Esophagus mucosa (tissue), 1 donor: ENCODE results near the gene SF3A1. TPM values are rescaled to one million over a fixed set of nuclear protein-coding genes. Genes with fewer than 3 reads are reported as not detected.
"Not testable (repeated sequence)": the region's sequence is repeated elsewhere in the genome, so short reads cannot be mapped to it uniquely, and the experiment has no call there.

ENCODE experiments used
- ATAC-seq: fragments of 200-7000 bp; cut with Tn5 transposase; one replicate; pipeline ENCODE4 v1.9.1; 2020
- total RNA-seq: library from RNA; stranded (reverse); gene quantifications from one replicate; pipeline ENCODE4 v1.2.4, GENCODE V29; 2023
- donor health status: DM: yes; HTN: yes; CAD: no.

The SF3A1 gene
- total RNA-seq, 1 donor from 2014 or later: 111 TPM

DNA sequence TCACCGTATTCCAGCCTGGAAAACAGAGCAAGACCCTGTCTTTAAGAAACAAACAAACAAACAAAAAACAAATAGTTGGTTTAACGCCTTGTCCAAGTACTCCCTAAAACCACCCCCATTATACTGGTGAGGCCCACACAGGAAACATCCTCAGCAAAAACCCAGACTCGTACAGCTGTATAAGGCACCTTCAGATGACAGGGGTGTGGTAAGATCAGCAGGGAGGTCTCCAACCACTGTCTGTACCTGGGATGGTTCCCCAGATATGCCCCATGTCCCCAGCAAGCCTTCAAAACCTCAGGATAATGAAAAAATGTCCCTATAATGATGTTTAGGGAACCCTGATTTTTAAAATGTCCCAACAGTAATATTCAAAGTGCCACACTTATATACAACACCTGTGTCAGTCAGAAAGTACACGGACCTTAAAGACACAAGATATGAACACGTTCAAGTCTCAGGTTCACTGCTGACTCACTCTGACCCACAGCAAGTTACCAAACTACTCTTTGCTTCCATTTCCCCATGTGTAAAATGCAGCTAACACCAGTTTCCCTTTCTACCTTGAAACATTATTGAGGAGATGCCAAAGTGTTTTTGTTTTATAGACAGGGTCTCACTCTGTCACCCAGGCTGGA, 9.3 kb downstream of the SF3A1 start:
- peak; percentile 34 for ATAC-seq

DNA sequence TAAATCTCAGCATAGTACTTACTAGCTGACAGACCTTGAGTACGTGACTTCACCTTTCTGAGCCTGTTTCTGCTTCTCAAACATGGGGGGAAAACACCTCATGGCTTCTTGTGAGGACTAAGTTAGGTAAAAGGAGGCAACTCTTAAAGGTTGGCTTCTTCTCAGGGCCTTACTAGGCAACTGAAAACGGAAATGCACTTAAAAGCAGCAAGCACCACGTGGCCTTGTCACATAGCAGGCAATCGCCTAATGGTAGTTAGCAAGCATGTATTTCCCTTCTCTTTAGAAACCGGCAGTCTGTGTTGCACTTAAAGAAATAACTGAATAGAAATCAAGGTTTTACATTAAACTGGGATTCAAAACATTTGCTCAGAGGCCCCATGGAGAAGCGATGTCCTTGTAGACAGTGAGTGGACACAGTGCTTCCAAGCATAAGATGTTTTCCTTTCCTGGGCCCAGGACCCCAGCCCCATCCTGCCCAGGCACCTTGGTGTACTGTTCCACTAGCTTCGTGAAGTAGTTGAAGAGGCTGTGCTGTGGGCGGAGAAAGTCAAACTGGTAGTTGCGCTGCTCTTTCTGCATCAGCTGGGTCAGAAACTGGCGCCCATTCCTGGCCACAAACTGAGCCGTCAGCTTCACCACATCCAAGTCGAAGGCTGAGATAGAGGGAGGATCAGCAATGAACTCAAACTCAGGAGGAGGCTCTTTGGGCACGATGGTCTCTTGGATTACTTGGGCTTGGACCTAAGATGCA, 12.1 kb downstream of the SF3A1 start:
- no peak for ATAC-seq

DNA sequence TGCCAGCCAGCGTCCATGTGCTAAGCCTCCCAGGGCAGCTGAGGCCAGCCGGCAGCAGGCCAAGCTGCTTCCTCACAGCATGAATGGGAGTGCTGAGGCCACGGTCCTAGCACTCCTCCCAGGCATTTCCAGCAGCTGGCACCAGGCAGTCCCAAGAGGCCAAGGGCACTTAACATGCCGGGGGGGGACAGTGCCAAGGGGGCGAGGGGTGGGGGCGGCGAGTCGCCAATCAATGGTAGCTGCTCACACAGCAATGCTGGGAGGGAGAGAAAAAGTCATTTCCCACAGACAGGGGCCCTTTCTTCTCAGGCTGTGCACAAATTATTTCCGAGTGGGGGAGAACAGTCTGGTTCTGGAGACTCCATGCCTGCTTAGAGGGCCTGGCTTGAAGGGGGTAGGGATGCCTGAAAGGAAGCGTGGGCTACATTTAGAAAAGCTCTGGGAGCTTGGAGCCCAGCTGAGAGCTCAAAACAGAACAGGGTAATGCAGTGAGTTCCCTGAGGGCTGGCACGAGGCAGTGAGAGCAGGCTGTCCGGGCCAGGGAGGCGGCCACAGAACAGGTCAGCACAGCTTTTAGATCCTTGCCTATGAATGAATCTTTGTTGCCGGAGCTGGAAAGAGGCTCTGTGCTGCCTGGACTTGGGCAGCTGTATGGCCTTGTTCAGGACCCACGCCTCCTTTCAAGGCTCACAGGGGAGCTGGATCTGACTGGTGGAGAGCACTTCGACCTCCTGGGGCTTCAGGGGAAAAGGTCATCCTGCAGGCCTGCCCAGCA, 15.6 kb downstream of the SF3A1 start:
- peak; percentile 32 for ATAC-seq

DNA sequence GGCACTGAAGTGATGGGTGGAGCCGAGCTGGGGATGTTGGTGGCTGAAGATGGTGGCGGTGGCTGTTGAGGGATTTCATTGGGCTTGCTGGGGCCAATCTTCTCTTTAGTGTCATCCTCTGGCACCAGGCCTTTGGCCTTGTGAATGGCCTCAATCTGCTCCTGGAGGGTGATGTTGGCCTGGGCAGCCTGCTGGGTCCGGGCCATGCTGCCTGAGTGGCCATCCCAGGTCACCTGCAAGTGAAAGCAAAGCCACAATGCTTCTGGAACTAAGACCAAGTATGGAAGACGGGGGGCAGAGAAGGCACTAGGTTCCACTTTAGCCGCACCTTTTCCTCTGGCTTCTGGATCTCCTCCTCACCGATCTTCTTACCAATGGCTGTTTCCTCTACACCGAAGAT, 17.9 kb downstream of the SF3A1 start:
- ATAC-seq: no peak

DNA sequence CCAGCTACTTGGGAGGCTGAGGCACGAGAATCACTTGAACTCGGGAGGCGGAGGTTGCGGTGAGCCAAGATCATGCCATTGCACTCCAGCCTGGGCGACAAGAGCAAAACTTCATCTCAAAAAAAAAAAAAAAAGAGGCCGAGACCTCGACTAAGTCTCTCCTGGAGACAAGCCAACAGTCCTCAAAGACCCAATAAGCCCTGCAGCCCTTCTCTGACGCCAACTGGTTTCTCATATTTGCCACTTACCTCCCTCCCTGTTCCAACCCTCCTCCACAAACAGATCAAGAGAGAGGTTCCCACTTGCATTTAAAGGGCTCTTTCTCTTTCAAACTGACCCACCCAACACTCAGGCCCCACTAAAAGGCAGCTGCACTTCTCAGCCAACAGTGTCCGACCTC, 18.4 kb downstream of the SF3A1 start:
- not testable (repeated sequence) for ATAC-seq

DNA sequence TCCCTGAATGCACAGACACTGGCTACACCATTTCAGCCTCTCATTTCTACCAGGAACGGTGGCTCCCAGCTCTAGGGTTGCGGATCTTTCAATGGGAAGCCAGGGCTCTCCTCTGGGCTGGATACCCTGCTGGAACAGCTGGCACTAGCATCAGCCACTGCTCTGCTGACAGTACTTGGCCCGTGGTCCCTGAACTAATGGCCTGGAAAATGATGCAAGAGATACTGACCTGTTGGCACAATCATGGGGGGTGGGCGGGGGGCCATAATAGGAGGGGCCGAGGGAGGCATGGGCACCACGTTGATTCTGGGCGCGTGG, 19.3 kb downstream of the SF3A1 start:
- no peak for ATAC-seq

DNA sequence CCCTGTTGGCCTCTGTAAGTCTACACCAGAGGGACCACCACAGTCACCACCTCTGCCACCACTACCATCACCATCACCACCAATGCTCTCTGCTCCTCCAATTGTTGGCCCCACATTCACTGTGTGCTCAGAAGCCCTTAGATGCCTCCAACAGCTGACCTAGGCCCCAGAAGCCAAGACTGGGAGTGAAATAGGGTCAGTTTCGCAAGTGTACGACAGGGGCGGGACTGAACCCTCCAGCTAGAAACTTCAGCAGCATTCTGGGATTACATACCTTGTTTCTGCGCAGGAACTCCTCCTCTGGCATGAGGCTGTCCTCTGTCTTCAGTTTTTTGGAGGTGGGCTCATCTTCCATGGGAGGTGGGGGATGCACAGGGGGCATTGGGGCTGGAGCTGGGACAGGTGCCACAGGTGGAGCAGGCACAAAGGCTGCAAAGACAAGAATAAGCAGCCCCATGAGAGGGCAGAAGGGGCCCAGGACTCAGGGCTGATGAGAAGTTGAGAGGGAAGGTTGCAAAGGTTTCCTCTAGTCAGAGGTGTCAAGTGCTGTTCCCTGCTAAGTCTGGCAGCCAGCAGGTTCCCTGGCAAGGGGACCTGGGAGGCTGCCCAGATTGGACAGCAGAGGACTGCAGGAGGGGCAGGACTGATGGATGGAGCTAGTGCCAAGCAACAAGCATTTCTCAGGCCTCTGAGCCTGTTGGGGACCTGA, 19.8 kb downstream of the SF3A1 start:
- ATAC-seq: no peak

DNA sequence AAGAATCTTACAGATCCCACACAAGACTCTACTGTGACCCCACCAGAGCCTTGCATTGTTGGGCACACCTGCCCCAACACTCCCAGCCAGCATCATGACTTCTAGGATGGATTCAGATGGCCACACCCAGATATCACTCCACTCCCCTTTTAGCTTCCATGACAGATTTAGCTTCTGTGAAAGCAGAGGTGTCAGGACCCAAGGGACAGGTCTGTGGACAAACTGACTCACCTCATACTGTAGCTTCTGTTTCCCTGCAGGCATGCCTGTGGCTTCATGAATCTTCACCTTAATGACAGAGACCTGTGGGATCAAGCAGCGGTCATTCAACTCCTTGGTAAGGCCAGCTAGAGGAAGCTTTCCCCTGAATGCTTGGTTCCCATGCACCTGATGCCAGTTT, 21.5 kb downstream of the SF3A1 start:
- ATAC-seq: no peak

DNA sequence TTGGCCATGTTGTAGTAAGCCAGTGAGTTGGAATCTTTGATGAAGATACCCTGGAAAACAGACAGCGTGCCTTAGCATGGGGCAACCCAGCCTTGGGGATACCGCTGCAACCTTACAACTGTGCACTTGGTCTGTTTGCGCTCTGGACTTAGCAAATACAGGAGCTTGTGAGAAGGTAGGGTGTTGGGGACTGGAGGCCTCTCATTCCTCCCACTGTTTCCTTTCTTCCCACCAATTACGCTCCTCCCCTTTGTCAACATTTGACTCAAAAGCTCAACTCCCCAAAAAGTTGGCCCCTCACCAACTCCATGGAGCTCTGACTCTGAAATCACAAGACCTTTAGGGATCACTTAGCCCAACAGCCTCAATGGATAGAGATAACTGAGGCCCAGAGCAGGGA, 22.0 kb downstream of the SF3A1 start:
- ATAC-seq: no peak

DNA sequence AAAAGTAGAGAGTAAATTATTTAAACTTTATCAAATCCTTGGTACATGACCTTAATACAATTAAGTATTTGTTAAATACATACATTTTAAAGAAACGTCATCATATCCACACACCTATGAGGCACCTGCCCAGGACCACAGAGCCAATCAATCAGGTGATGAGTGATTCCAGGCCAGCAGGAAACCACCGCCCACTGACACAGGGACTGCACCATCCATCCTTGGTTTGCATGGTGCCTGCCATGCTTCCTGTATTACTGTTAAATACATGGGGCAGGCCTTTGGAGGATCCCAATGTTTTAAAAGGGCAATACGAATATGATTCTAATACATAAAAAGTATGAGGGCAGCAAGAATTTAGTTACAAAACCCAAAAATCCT, 23.0 kb downstream of the SF3A1 start:
- ATAC-seq: no peak

DNA sequence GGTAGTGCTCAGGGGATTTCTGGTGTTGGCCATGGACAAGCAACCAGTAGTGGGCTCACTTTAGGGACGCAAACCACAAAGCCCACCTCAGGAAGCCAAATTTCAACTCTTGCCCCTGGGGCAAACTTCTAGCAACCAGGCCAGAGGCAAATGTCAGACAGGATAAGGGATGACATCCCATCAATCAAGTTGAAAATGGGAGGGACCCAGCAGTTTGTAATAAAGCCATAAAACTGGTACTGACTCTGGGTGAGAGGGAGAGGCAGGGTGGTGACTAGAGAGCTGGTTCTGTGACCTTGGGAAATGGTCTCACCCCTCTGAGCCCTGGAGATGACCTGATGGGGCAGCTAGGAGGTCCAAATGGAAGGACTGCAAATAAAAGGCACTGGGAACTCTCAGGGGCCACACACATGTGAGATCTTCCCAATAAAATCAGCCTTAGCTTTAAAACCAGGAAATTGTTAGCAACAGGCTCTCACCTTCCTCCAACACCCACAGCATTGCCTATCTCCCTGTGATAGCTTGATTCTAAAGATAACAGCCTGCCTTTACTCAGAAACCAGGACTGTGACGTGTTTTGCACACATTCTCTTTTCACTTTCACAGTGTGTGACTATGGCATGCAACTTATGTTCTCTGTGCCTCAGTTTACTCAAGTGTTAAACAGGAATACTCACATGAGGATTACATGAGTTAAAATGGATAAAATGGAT, 23.5 kb downstream of the SF3A1 start:
- no peak for ATAC-seq

DNA sequence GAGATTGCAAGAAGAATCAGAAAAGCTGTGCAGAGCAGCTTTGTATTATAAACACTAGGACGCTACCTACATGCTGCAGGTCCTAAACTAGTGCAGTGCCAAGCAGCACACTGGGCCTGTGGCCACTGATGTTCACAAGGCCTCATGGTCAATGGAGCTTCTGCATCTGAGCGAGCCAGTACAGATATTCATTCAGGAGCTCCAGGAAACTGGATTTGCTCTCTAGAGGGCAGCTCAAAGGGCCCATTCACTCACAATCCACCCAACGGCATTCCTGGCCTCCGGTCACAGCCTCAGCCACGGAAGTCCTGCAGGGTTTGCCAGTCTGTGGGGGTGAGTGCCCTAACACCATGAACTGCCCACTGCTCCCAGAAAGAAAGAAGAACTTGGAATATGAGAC, 24.1 kb downstream of the SF3A1 start:
- ATAC-seq: no peak

DNA sequence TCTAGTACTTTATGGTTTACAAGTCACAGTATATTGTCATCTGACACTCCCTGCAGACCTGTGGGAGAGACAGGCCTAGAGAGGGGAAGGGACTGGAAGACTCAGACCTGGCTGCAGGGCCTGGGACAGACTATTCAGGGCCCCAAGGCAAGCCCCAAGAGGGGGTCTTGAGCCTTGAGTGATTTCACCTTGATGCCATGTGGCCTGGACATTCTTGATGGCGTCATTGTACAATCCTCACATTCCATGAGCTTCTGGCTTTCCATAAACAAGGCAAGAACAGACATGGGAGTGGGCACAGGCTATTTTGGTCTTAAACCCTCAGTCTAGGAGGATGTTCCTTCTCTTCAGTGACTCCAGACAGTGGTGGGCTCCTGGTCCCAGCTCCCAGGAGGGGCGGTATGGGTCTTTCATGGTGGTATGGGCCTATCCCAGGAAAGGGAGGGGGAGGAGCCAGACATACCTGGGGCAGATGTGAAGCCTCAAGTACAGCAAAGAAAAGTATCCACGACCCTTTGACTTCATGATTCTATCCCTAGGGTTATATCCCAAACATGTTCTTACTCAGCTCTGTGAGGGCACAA, 28.1 kb downstream of the SF3A1 start:
- ATAC-seq: no peak

DNA sequence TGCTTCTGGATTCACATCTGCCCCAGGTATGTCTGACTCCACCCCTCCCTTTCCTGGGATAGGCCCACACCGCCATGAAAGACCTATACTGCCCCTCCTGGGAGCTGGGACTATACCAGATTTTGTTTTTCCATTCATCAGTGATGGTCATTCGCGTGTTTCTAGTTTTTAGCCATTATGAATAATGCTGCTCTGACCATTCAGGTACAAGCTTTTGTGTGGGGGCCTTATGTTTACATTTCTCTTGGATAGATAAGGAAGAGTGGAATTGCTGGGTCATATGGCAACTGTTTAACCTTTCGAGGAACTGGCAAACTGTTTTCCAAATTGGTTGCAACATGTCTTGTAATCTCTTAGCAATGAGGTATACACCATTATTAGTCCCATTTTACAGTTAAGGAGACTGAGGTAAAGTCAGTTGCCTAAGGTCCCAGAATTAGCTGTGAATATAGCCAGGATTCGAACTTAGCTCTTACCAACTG, 28.8 kb downstream of the SF3A1 start:
- no peak for ATAC-seq

DNA sequence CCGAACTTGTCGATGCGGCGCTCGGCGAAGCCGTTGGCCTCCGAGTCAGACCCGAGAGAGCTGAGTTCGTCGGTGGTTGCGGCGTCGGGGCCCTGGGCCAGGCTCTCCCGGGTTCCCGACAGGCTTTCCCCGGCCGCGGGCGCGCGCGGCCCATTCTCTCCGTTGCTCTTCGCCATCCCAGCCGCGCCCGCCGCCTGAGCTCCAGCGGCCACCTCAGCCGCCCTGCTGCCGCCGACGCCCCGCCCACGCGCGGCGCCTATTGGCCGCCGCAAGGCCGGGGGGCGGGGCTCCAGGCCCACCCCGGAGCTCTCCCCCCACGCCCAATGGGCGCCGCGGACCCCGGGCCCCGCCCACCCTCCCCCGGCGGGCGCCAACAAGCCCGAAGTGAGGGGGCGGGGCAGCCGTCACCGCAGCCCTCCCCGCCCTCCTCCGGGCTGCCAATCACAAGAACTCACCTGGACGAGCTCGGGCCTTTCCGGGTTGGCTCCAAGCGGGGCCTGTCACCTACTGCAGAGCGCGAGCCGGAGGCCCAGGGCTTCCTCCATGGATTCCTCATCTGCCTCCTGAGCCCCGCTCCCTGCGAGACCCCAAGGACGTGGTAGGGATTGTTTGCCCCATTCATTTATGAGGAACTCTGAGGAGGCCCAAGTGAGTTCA, 29.9 kb downstream of the SF3A1 start, which contains the start of gene TBC1D10A:
TBC1D10A (minus strand) TSS at position 236 of the 657 bp plus-strand sequence; CDS start at position 176, 60 bp downstream.
- peak; percentile 93 for ATAC-seq

DNA sequence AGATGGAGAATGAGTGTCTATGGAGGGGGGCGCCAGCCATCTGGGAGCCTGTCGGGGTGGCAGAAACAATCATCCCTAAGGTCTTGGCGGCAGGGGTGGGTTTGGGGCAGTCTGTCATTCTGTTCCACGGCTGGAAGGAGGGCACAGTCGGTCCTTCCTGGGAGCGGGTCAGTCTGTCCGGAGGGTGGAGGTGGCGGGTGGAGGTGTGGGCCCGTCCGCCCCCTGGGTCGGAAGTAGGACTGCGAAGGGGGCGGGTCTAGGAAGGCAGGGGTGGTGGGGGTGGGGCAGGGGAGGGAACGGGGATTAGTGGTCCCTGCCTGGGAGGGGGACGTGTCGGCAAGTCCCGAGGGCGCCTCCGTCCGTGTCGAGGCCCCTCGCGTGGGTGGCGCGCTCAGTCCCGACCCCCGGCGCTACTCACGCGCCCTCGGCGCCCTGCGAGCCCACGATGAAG, 30.4 kb downstream of the SF3A1 start:
- peak; percentile 40 for ATAC-seq

DNA sequence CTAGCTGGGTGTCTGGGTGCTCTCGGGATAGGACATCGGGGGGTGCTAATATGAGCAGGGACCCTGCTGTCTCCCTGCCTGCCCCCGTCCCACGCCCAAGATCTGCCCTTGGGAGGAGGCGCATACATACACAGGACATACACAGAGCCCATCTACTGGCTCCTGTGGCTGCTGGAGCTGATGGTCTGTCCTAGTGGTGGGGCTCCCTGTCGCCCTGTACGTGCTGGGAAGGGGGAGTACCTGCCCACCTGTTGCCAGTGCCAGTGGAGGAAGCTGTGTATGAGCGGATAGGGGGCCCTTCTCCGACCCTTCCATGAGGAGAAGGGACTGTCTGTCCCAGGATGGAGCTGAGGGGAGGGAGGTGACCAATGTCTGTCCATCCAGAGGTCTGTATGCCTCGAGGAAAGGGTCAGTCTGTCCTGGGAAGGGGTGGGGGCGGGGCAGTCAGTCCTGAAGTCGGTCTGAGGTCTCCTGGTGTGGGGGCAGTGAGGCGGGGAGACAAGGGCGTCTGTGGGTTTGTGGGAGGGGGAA, 30.9 kb downstream of the SF3A1 start:
- ATAC-seq: no peak

DNA sequence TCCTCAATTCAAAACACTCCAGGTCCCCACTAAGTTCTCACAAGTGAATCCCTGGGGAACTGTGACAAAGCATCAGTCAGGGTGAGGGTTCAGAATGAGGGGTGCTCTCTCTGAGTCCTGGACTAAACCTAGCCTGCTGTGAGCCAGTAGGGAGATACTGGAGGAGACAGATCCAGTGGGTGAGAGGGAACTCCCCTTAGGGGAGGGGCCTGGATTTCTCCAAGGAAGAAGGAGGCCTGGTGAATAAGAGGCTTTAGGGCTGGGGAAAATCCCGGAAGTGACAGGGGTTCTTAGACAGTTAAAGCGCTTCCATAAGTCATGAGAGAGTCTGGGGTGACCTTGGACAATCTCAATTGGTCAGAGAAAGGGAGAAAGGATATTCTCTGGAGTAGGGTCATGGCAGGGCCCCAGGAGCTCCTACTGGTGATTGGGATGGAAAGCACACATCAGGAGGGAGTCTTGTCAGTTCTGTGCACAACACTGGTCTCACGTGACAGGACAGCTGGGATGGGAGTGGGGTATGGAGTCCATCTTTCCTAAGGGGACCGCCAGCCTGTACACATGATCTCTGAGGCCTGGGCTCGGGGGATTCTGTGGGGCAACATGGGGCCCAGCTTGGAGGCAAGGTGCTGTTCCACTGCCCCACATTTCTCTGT, 31.5 kb downstream of the SF3A1 start:
- peak; percentile 48 for ATAC-seq

DNA sequence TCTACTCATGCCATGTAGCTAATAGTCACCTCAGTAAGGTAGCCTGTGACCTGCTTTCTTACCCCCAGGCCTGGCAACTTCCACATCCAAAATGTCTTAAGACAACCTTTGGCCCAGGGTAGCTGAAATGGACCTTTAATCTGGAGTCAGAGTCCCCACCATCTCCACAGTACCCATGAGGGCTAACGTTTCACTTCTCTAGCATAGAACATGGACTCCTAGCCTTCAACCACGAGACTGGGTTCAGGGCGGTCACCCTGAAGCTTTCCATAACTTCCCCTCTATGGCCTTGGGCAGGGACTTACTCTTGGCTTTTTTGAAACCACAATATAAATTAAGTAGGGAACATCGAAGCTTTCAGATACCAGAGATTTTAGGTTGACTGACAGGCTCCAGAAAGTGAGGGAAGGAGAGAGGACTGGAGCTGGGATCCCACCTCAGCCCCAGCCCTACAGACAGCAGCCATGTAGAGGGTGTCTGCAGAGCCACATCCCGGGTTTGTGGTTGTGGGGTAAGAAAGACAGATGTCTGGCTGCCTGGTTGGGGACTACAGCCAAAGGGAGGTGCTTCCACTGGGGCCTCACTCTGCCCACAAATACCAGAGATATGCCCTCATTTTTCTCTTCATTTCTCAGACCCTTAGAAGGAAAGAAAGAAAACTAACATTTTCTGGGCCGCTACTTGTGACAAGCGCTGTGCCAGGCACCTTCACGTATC, 32.5 kb downstream of the SF3A1 start:
- no peak for ATAC-seq

DNA sequence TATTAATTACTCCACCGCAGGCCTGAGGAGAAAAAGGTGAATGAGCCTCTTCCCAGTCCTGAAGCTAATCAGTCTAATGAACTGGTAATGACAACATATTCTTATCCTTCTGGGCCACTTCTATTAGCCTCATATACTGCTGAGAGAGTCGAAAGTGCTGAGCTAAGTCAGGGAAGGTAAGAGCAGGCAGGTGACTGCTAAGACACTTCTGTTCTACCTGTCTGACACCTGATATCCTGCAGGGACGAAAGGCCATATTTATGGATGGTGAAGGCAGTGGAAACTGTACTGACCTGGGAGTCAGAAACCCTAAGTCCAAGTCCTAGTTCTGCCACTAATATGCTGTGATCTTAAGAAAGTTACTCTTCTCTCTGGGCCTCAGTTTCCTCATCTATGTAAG, 33.4 kb downstream of the SF3A1 start:
- ATAC-seq: no peak
